Measurements from ENCODE around the gene NCOA1.
A peak's percentile ranks its signal among the peaks of the same experiment; 100 is the strongest.
"Not testable (repeated sequence)": the region's sequence is repeated elsewhere in the genome, so short reads cannot be mapped to it uniquely, and the experiment has no call there.

Gene NCOA1

GRCh38 chr2:24586955-24587354 lies 95.9 kb downstream of the NCOA1 start:
- DNase-seq: no peak

DNA sequence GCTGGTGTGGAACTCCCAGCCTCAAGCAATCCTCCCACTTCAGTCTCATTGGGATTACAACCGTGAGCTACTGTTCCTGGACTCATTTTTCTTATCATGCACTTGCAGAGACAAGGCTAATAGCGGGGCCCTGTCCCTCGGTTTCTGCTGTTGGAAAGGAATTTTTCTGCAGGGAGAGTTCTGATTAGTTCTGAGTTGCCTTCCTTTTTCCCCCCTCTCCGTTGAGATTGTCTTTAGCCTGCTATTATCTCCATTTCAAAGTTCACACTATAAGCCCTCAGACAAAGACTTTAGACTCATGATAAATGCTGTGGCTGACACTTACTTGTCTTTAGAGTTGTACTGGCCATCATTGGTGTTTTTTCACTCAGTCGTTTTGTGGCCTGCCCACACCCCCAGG lies 97.2 kb downstream of the NCOA1 start:
- no peak for DNase-seq

DNA sequence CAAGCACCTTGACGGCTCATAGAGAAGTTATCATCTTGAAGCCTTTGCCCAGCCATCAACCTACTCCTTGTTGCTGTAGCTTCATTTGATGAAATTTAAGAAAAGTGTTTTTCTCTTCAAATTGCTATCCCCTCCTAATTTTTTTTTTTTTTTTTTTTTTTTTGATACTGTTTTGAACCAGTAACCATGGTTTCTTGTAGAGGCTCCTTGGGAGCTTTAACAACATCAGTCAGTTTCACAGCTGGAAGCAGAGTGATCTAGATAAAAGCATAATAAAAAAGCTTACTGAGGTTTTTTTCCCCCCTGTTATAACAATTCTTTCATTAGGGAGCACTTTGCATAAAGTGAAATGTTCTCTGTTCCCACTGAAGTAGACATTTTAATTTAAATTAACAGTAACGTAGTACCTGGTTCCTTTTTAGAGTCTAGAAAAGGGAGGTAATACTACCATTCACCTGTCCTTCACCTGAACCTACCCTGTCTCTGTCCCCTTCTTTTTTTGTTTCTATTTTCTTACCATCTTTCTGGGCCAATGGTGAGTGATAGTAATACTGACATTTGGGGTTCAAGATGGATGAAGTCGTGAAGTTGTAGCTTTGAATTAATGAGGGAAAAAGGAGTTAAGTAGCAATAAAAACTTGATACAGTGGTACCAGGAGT lies 101.5 kb downstream of the NCOA1 start:
- DNase-seq: no peak

DNA sequence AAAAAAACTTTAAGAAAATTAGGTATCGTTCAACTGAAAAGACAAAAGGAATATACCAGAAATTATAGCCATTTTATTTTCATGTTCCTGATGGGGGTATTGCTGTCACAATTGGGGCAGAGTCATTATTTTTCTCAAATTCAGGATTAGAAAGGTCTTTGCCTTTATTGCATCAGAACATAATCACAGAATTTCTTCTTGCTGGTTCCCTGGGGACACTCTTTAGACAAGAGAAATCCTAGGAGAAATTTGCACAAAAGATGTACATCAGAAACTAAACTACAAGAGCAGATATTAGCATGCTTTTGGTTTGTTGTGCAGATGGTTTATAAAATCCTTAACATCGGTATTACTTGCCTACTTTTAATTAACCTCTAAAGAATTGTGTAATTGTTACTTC lies 103.2 kb downstream of the NCOA1 start:
- DNase-seq: no peak

DNA sequence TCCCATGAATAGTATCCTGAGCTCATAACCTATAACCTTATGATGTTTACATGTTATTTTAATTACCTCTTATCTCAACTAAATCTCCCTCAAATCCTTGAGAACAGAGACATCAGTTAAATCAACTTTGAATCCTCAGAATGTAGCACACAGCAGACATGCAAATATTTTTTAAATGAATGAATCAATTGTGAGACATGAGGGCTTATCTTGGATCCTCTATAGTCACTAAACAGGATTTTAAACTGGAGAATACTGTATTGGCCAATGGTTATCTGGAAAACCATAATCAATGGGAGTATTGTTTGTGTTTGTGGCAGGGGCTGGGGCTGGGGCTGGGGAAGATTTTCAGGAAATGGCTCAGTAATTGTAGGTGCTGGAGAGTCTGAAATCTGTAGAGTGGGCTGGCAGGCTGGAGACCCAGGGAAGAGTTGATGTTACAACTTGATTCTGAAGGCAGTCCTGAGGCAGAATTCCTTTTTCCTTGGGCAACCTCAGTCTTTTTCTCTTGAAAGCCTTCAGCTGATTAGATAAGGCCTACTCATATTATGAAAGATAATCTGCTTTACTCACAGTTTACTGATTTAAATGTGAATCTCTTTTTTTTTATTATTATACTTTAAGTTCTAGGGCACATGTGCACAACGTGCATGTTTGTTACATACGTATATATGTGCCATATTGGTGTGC lies 106.3 kb downstream of the NCOA1 start:
- no peak for DNase-seq

- DNase-seq: not testable (repeated sequence)
These were observed 109.1 kb downstream of the NCOA1 start for GRCh38 chr2:24600140-24600539.

DNA sequence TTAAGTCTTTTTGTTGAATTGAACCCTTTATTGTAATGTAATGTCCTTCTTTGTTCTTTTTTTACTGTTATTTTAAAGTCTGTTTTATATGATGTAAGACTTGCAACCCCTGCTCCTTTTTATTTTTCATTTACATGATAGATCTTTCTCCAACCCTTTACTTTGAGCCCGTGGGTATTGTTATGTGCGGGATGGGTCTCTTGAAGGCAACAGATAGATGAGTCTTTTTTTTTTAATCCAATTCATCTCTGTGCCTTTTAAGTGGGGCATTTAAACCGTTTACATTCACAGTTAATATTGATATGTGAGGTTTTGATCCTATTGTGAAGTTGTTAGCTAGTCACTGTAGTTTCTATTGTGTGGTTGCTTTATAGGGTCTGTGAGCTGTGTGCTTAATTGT lies 120.6 kb downstream of the NCOA1 start:
- no peak for DNase-seq

GRCh38 chr2:24613154-24613814 lies 122.2 kb downstream of the NCOA1 start:
- DNase-seq: no peak

DNA sequence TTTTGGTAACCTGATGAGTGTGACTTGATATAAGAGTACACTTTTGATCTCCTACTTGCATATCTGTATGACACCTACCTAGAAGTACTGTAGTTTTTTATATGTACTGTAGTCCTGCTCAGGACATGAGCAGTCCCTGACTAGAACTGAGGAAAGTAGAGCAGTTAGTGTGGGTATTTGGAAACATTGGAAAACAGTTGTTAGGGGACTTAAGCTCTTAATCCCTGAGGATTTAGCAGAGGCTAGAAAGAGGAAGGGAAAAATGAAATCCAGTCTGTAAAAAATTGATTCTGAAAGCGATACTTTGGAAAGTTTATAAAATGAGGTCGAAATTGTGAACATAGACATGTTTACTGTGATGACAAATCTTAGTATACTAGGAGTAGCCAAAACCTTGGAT lies 125.6 kb downstream of the NCOA1 start:
- DNase-seq: no peak

GRCh38 chr2:24617424-24617823 lies 126.4 kb downstream of the NCOA1 start:
- peak; percentile 54 for DNase-seq

- no peak for DNase-seq
These were observed 127.1 kb downstream of the NCOA1 start for GRCh38 chr2:24618144-24618543.

- DNase-seq: no peak
These were observed 127.6 kb downstream of the NCOA1 start for GRCh38 chr2:24618680-24619079.

- no peak for DNase-seq
These were observed 129.9 kb downstream of the NCOA1 start for GRCh38 chr2:24620936-24621335.

- no peak for DNase-seq
These were observed 130.9 kb downstream of the NCOA1 start for GRCh38 chr2:24621779-24622538.

DNA sequence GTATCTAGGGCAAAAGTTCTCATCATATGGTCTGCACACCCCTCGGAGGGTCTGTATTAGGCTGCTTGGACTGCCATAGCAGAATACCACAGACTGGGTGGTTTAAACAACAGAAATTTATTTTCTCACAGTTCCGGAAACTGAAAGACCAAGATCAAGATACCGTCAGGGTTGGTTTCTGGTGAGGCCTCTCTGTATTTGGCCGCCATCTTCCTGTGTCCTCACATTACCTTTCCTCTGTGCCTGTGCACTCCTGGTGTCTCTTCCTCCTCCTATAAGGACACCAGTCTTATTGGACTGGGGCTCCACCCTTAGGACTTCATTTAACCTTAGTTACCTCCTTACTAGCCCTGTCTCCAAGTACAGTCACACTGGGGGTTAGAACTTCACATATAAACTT lies 132.5 kb downstream of the NCOA1 start:
- DNase-seq: no peak

DNA sequence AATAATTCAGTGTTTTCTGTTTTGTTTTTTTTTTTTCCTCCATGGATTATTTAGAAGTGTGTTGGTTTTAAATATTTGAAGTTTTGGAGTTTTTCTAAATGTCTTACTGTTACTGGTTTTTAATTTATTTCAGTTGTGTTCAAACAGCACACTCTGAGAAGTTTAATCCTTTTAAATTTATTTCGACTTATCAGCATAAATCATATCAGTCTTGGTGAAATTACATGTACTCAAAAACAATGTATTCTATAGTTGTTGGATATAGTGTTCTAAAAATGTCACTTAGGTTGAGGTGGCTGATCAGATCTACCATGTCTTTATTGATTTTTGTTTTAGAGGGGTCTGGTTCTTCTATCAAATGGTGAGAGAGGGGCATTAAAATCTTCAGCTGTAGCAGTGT lies 134.7 kb downstream of the NCOA1 start:
- no peak for DNase-seq

DNA sequence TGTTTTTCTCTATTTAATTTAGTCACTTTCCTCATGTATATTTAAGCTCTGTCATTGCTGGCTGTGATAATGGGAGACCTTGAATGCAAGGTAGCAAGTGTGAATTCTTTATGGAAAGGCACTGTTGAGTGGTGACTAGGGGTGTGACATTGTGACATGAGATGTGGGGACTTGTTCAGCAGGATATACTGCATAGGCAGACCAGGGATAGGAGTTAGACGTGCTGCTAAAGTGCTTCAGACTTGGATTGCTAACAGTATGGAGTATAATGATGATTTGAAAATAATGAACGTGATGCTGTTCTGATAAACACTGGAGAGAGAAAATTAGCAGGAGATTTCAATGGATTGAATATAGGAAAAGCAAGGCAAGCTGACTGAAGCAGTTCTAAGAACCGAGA lies 135.1 kb downstream of the NCOA1 start:
- DNase-seq: no peak

- no peak for DNase-seq
These were observed 137.7 kb downstream of the NCOA1 start for GRCh38 chr2:24628746-24629145.

GRCh38 chr2:24632172-24632571 lies 141.1 kb downstream of the NCOA1 start:
- no peak for DNase-seq

- DNase-seq: peak; percentile 43
These were observed 144.1 kb downstream of the NCOA1 start for GRCh38 chr2:24635181-24635580.

GRCh38 chr2:24638568-24638967 lies 147.5 kb downstream of the NCOA1 start:
- no peak for DNase-seq

GRCh38 chr2:24642351-24642750 lies 151.3 kb downstream of the NCOA1 start:
- DNase-seq: no peak

GRCh38 chr2:24643051-24643450 lies 152.0 kb downstream of the NCOA1 start:
- DNase-seq: no peak

- no peak for DNase-seq
These were observed 153.0 kb downstream of the NCOA1 start for GRCh38 chr2:24644032-24644431.
